NCI-H1417 treated with DMSO at 0.1 percent for 48 hours (cell line): ENCODE measurements around the gene OR6B2.
"Not testable (repeated sequence)": the region's sequence is repeated elsewhere in the genome, so short reads cannot be mapped to it uniquely, and the experiment has no call there.

Experiments
- DNase-seq: peaks from one replicate; lab custom pipeline; 2025; lab: John Stamatoyannopoulos, UW

Gene OR6B2

GRCh38 chr2:240030379-240031094 lies at the start of gene OR6B2:
TSS of gene OR6B2 (minus strand) at chr2:240030429. CDS start at chr2:240030429, 0 bp downstream.
- DNase-seq: no peak

GRCh38 chr2:240078631-240079030 lies 48.4 kb upstream of the OR6B2 start:
- no peak for DNase-seq

GRCh38 chr2:240077442-240077841 lies 47.2 kb upstream of the OR6B2 start:
- no peak for DNase-seq

- DNase-seq: no peak
These were observed 44.3 kb upstream of the OR6B2 start for GRCh38 chr2:240074545-240074944.

GRCh38 chr2:240070907-240071306 lies 40.7 kb upstream of the OR6B2 start:
- DNase-seq: no peak

- DNase-seq: no peak
These were observed 39.6 kb upstream of the OR6B2 start for GRCh38 chr2:240069829-240070228.

GRCh38 chr2:240068193-240068592 lies 38.0 kb upstream of the OR6B2 start:
- DNase-seq: no peak

GRCh38 chr2:240066489-240066888 lies 36.3 kb upstream of the OR6B2 start:
- no peak for DNase-seq

GRCh38 chr2:240064898-240065297 lies 34.7 kb upstream of the OR6B2 start:
- DNase-seq: no peak

- peak; percentile 6 for DNase-seq
These were observed 30.9 kb upstream of the OR6B2 start for GRCh38 chr2:240060977-240061591.

GRCh38 chr2:240056678-240057077 lies 26.4 kb upstream of the OR6B2 start:
- no peak for DNase-seq

GRCh38 chr2:240055177-240055917 lies 25.1 kb upstream of the OR6B2 start:
- DNase-seq: no peak

GRCh38 chr2:240053173-240054155 lies 23.2 kb upstream of the OR6B2 start, which contains the start of gene OR6B3:
TSS of gene OR6B3 (minus strand) at chr2:240053521.
- no peak for DNase-seq

- DNase-seq: no peak
These were observed 22.3 kb upstream of the OR6B2 start for GRCh38 chr2:240052524-240052923.

GRCh38 chr2:240051697-240052096 lies 21.5 kb upstream of the OR6B2 start:
- no peak for DNase-seq

GRCh38 chr2:240050278-240050677 lies 20.0 kb upstream of the OR6B2 start:
- no peak for DNase-seq

GRCh38 chr2:240048237-240048636 lies 18.0 kb upstream of the OR6B2 start:
- DNase-seq: no peak

- no peak for DNase-seq
These were observed 14.9 kb upstream of the OR6B2 start for GRCh38 chr2:240045098-240045497.

- DNase-seq: not testable (repeated sequence)
These were observed 13.9 kb upstream of the OR6B2 start for GRCh38 chr2:240044096-240044495.

GRCh38 chr2:240043279-240043989 lies 13.2 kb upstream of the OR6B2 start:
- no peak for DNase-seq

- no peak for DNase-seq
These were observed 12.5 kb upstream of the OR6B2 start for GRCh38 chr2:240042740-240043139.
